Neuronal stem cell (in vitro differentiated cells): ENCODE results near the gene IBTK.

Experiments
- DNase-seq: peaks from one replicate; pipeline ENCODE4 v3.0.0-alpha.2; 2013; ENCODE audit warnings: low spot score
- H2AFZ ChIP-seq: one replicate; pipeline ENCODE4 v1.6.1; 2013; ENCODE audit warnings: mild to moderate bottlenecking, low read length, inconsistent platforms
- H2AK5ac ChIP-seq: 2 replicates; pipeline ENCODE4 v1.6.1; 2013; ENCODE audit warnings: low read depth, mild to moderate bottlenecking, inconsistent platforms, low read length, moderate library complexity, mixed read lengths
- H2BK120ac ChIP-seq: 2 replicates; pipeline ENCODE4 v1.6.1; 2013; ENCODE audit warnings: low read depth, mild to moderate bottlenecking, inconsistent platforms, low read length, moderate library complexity, mixed read lengths
- H2BK12ac ChIP-seq: one replicate; pipeline ENCODE4 v1.6.1; 2013; ENCODE audit warnings: low read length, inconsistent platforms
- H2BK15ac ChIP-seq: 2 replicates; pipeline ENCODE4 v1.6.1; 2013; ENCODE audit warnings: mild to moderate bottlenecking, low read length, inconsistent platforms, mixed read lengths
- H2BK5ac ChIP-seq: one replicate; pipeline ENCODE4 v1.6.1; 2013; ENCODE audit warnings: inconsistent platforms, mild to moderate bottlenecking, low read length, moderate library complexity
- H3K14ac ChIP-seq: one replicate; pipeline ENCODE4 v1.6.1; 2013; ENCODE audit warnings: low read length, inconsistent platforms
- H3K18ac ChIP-seq: 2 replicates; pipeline ENCODE4 v1.6.1; 2013; ENCODE audit warnings: low read length, inconsistent platforms
- H3K23ac ChIP-seq: 2 replicates; pipeline ENCODE4 v1.6.1; 2013; ENCODE audit warnings: low read depth, mild to moderate bottlenecking, mixed read lengths, low read length, inconsistent platforms; ENCODE audit not compliant: poor library complexity
- H3K27ac ChIP-seq: replicated peaks from 3 replicates; pipeline ENCODE4 v1.5.1; 2013; ENCODE audit warnings: low read length, inconsistent platforms
- H3K27me3 ChIP-seq, 3 experiments: 2 replicates each; pipeline ENCODE4 v1.6.1; 2013; ENCODE audit warnings: low read length in 3 of 3, mild to moderate bottlenecking in 2 of 3, inconsistent platforms in 1 of 3, low read depth in 1 of 3, mixed read lengths in 1 of 3, moderate library complexity in 1 of 3; ENCODE audit not compliant: control insufficient read depth in 3 of 3, insufficient read depth in 3 of 3
- H3K36me3 ChIP-seq, 2 donors: replicated peaks in 1 of 2; 2 replicates each; pipeline ENCODE4 v1.6.1; 2013; ENCODE audit warnings: low read length in 2 of 2; ENCODE audit not compliant: control insufficient read depth in 2 of 2, insufficient read depth in 2 of 2
- H3K4ac ChIP-seq: 2 replicates; pipeline ENCODE4 v1.6.1; 2013; ENCODE audit warnings: inconsistent platforms, mild to moderate bottlenecking, low read length, moderate library complexity
- H3K4me1 ChIP-seq, 2 donors: 1 replicate in 1 of 2; 2 replicates in 1 of 2; pipeline ENCODE4 v1.6.1; 2013; ENCODE audit warnings: low read length in 2 of 2, low read depth in 1 of 2; ENCODE audit not compliant: control insufficient read depth in 2 of 2, insufficient read depth in 1 of 2
- H3K4me2 ChIP-seq: one replicate; pipeline ENCODE4 v1.6.1; 2013; ENCODE audit warnings: mild to moderate bottlenecking, low read length, inconsistent platforms; ENCODE audit not compliant: insufficient read depth, poor library complexity, severe bottlenecking
- H3K4me3 ChIP-seq, 2 donors: 2 replicates each; pipeline ENCODE4 v1.5.1; 2013; ENCODE audit warnings: low read length in 2 of 2, mild to moderate bottlenecking in 2 of 2, inconsistent platforms in 1 of 2, moderate library complexity in 1 of 2
- H3K79me1 ChIP-seq: one replicate; pipeline ENCODE4 v1.6.1; 2013; ENCODE audit warnings: low read depth, mild to moderate bottlenecking, inconsistent platforms, low read length, moderate library complexity
- H3K9ac ChIP-seq: one replicate; pipeline ENCODE4 v1.6.1; 2013; ENCODE audit warnings: mild to moderate bottlenecking, low read depth, low read length, inconsistent platforms; ENCODE audit not compliant: poor library complexity
- H3K9me3 ChIP-seq, 2 donors: replicated peaks in 1 of 2; 2 replicates each; pipeline versions ENCODE3 to v1.6.1; 2013; ENCODE audit warnings: low read length in 2 of 2, mild to moderate bottlenecking in 2 of 2, inconsistent platforms in 1 of 2, low read depth in 1 of 2, mixed read lengths in 1 of 2, moderate library complexity in 1 of 2; ENCODE audit not compliant: control insufficient read depth in 2 of 2, insufficient read depth in 1 of 2
- H4K8ac ChIP-seq: one replicate; pipeline ENCODE4 v1.6.1; 2013; ENCODE audit warnings: low read depth, mild to moderate bottlenecking, inconsistent platforms, low read length, moderate library complexity
- H4K91ac ChIP-seq: one replicate; pipeline ENCODE4 v1.6.1; 2013; ENCODE audit warnings: low read length, low read depth, mild to moderate bottlenecking, inconsistent platforms; ENCODE audit not compliant: poor library complexity
- WGBS, 2 donors: extraction: QIAGEN DNeasy Blood & Tissue Kit; methylation state at CpG; one replicate each; pipeline ENCODE4 v1.1.7; 2013; ENCODE audit warnings: missing lambda C conversion rate in 2 of 2, mixed read lengths in 1 of 2; ENCODE audit not compliant: insufficient read length in 2 of 2, insufficient replicate concordance in 1 of 2; ENCODE audit errors: extremely low coverage in 2 of 2; 5-methylcytosine and 5-hydroxymethylcytosine counted together

The IBTK gene

DNA sequence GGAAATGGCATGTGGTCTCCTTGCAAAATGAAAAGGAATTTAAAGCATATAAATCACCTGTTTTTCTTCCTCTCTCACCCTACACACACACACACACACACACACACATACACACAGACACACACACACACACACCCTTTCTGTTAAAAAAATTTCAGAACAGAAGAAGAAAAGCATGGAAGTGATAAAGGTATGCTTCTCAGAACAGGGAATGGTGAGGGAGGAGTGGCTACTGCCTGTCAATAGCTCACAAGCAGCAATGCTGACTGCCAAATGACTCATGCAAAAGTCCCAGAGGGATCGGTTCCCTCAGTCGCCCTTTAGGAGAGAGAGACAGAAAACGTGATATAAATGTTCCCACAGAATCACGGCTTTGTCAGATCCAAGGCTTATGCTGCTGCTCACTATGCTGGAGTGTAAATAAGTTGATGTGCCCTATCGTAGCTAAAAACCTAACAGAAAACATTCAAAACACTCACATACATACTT lies 102.6 kb downstream of the IBTK start:
- Histone ChIP-seq H2BK12ac (no peak overlapping the region), H3K36me3 (no peaks in the 10 kb centered on the region), H3K4ac (no peak overlapping the region), H3K9me3 (no peaks in the 10 kb centered on the region), H2BK5ac (no peak overlapping the region), H4K91ac (no peak overlapping the region), H3K4me1 (peaks cover 7% of the 10 kb centered on the region in 2 donors), H3K4me2 (no peak overlapping the region), H3K79me1 (no peaks in the 10 kb centered on the region), H2BK15ac (no peak overlapping the region), H2BK120ac (no peak overlapping the region), H3K9ac (no peak overlapping the region), H2AFZ (peak overlapping the region; percentile 86), H3K4me3 (no peak overlapping the region), H4K8ac (no peak overlapping the region), H3K18ac (no peak overlapping the region), H3K23ac (no peak overlapping the region), H2AK5ac (no peak overlapping the region), H3K27me3 (no peaks in the 10 kb centered on the region), H3K14ac (no peak overlapping the region), H3K27ac (no peak overlapping the region)
- no peak for DNase-seq
- no CpG with 5 or more reads among the region's 5 CpGs for WGBS, 2 donors

DNA sequence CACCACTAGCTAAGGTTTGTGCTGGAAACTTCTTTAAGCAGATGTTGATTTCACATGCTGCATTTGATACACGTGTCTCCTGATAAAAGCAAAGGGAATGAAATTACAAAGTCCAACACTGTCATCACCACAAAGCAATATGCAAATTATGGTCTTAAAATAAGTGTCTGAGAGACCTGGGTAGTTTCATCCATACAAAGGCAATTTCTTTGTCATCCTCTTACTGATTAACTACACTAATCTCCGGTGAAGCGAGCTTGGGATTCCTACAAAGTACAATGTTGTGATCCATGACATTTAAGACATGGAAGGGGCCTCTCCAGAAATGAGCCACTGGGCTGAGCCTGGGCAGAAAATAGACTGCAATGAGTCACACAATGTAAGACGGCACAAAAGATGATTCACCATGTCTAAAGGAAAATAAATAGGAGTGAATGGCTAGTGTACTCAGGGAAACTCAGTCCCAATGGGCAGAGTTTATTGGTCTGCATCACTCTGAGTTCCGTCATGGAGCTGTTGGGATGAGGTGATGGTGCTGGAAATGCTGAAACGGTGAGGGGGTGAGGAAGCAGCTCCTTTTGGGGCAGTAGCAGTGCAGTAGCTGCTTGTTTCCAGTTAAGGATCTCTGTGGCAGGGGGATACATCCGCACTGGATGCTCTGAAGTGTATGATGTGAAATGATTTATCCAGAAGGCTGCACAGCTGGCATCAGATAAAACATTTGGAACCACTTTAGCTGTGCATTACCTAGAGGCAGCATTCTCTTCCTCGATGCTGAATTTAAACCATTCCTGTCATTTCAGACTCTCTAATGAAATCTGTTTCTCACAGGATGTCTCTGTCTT lies 103.3 kb downstream of the IBTK start:
- no peak overlapping the region for H2AK5ac ChIP-seq
- no peaks in the 10 kb centered on the region for H3K27me3 ChIP-seq
- no peak overlapping the region for H3K14ac ChIP-seq
- H3K4me2 ChIP-seq = no peak overlapping the region
- H2BK15ac ChIP-seq = no peak overlapping the region
- no peak overlapping the region for H3K4ac ChIP-seq
- H3K23ac ChIP-seq = no peak overlapping the region
- no peak overlapping the region for H2BK120ac ChIP-seq
- H3K36me3 ChIP-seq = no peaks in the 10 kb centered on the region
- peak overlapping the region in 1 of 2 donors; percentile 3 for H3K4me3 ChIP-seq
- DNase-seq = no peak
- H3K9me3 ChIP-seq = no peaks in the 10 kb centered on the region
- H3K79me1 ChIP-seq = no peaks in the 10 kb centered on the region
- H2BK12ac ChIP-seq = no peak overlapping the region
- no peak overlapping the region for H3K27ac ChIP-seq
- no peak overlapping the region for H4K8ac ChIP-seq
- no CpG with 5 or more reads among the region's 8 CpGs for WGBS, 2 donors
- H2BK5ac ChIP-seq = no peak overlapping the region
- H3K18ac ChIP-seq = no peak overlapping the region
- H3K4me1 ChIP-seq = peaks cover 7% of the 10 kb centered on the region in 2 donors
- H2AFZ ChIP-seq = peak overlapping the region; percentile 86
- no peak overlapping the region for H4K91ac ChIP-seq
- H3K9ac ChIP-seq = no peak overlapping the region

DNA sequence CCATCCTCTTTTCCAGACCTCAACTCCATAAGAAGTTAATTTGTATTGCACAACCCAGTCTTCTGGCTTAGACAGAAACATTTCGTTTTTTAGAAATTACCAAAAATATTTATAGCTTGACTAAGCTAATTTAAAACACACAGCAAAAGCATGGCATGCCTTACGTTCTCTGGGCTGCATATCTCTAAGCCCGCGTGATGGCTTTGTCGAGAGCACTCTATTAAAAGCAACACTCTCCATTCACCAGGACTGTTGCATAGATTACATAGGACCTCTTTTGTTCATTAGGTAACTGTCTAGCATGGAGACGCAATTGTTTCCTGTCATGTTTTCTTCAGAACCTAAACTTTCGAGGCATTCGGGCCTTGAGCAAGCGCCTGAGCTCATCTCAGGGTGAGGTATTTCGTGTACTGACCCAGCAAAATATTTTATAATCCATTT lies 104.5 kb downstream of the IBTK start:
- H3K9ac ChIP-seq = no peak overlapping the region
- H3K23ac ChIP-seq = no peak overlapping the region
- H4K91ac ChIP-seq = no peak overlapping the region
- H2BK5ac ChIP-seq = no peak overlapping the region
- no peak overlapping the region for H2BK120ac ChIP-seq
- H3K4me3 ChIP-seq = no peak overlapping the region
- H2AK5ac ChIP-seq = no peak overlapping the region
- H3K4me1 ChIP-seq = peaks cover 7% of the 10 kb centered on the region in 2 donors
- H3K9me3 ChIP-seq = no peaks in the 10 kb centered on the region
- no peak overlapping the region for H2AFZ ChIP-seq
- no peak overlapping the region for H3K4me2 ChIP-seq
- no peak for DNase-seq
- no peaks in the 10 kb centered on the region for H3K36me3 ChIP-seq
- no peak overlapping the region for H2BK12ac ChIP-seq
- no CpG with 5 or more reads among the region's 10 CpGs for WGBS, 2 donors
- H3K14ac ChIP-seq = no peak overlapping the region
- H2BK15ac ChIP-seq = no peak overlapping the region
- H3K27me3 ChIP-seq = no peaks in the 10 kb centered on the region
- no peak overlapping the region for H3K18ac ChIP-seq
- H4K8ac ChIP-seq = no peak overlapping the region
- no peaks in the 10 kb centered on the region for H3K79me1 ChIP-seq
- no peak overlapping the region for H3K27ac ChIP-seq
- no peak overlapping the region for H3K4ac ChIP-seq

DNA sequence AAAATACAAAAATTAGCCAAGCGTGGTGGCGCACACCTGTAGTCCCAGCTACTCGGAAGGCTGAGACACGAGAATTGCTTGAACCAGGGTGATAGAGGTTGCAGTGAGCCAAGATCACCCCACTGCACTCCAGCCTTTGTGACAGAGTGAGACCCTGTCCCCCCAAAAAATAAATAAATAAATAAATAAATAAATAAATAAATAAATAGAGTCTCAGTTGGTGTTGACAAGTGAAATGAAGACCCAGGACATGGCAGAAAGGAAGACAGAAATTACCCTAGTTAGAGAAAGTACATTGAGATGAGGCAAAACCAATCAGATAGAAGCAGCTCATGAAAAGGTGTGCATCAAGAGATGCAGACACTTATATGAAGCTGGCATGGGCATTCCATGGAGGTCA lies 105.0 kb downstream of the IBTK start:
- Histone ChIP-seq H3K9ac (no peak overlapping the region), H2BK120ac (no peak overlapping the region), H3K4ac (no peak overlapping the region), H3K79me1 (no peaks in the 10 kb centered on the region), H2AK5ac (no peak overlapping the region), H3K4me3 (no peak overlapping the region), H3K4me1 (peaks cover 7% of the 10 kb centered on the region in 2 donors), H3K27me3 (no peaks in the 10 kb centered on the region), H3K27ac (no peak overlapping the region), H3K4me2 (no peak overlapping the region), H3K36me3 (no peaks in the 10 kb centered on the region), H2AFZ (no peak overlapping the region), H2BK5ac (no peak overlapping the region), H3K14ac (no peak overlapping the region), H3K18ac (no peak overlapping the region), H3K9me3 (no peaks in the 10 kb centered on the region), H3K23ac (no peak overlapping the region), H4K91ac (no peak overlapping the region), H4K8ac (no peak overlapping the region), H2BK15ac (no peak overlapping the region), H2BK12ac (no peak overlapping the region)
- DNase-seq = no peak
- WGBS, 2 donors = no CpG with 5 or more reads among the region's 4 CpGs
